ENCODE data around the gene IGIP.

DNA sequence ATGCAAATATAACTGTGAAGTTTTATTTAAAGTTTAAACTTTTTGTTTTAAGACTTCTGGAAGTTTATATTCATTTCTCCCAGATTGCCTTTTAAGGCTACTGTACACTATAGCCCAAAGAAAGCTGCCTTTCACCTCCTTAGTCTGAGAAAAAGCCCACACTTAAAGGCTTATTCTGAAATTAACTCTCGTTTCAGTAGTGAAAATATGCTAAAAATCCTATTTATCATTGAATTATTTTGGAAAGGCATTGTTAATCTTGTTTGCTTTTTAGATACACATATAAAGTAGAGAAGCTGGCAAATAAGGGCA, 15.1 kb upstream of the IGIP start:
- no peak for TF ChIP-seq CTCF (IDR thresholded peaks at IDR 0.05)
- no peak for TF ChIP-seq POLR2A (IDR thresholded peaks at IDR 0.05)

Data from esophagus squamous epithelium (tissue), 4 donors.